ENCODE data around the gene CYP17A1. TPM values are rescaled to one million over a fixed set of nuclear protein-coding genes. Genes with fewer than 3 reads are reported as not detected.

Gene CYP17A1
- total RNA-seq, 2 donors from 2014 or later = 7.7 TPM; not detected in 1

DNA sequence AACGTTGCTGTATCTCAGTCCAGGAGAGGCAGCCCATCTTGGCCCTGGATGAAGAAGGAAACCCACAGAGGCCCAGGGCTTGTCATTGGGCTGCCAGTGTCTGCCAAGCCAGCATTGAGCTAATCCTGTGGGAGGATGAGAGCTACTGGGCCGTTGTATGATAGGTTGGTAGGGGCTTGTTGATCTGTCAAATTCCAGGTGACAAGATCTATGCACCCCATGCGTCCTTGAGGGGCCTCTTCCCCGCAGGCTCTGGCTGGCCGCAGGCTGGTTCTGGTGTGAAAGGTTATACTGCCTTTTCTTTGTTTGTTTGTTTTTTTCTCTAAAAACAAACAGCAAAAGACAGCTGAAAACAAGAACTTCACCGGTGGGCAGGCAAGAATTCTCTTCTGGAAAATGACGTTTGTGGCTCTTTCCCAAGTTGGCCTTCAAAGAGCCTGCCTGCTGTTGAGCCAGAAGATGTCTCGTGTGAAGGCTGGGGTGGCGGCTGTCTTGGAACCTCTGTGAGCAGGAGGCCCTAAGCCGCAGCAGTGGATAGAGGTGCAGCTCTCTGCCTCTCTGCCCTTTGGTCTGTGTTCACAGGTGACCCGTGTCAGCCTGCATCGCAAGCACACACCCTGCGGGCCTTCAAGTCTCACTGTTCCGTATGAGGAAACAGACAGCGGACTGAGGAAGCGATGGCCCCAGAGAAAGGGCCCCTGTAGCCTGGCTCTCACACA lies 23.3 kb downstream of the CYP17A1 start:
- Histone ChIP-seq H3K4me1 (peaks cover 4% of the 10 kb centered on the region), H3K27me3 (no peaks in the 10 kb centered on the region), H3K36me3 (peaks cover 21% of the 10 kb centered on the region), H3K4me3 (no peak overlapping the region), H3K9ac (ENCODE audit: low read depth in 2 of 2, low read length in 2 of 2) (no peak overlapping the region), H3K27ac (no peak overlapping the region), H3K9me3 (no peaks in the 10 kb centered on the region)
- intact Hi-C loops (cut with DNase I) = no loop called here
- peak; percentile 67 for DNase-seq
- TF ChIP-seq, protein P1, sequence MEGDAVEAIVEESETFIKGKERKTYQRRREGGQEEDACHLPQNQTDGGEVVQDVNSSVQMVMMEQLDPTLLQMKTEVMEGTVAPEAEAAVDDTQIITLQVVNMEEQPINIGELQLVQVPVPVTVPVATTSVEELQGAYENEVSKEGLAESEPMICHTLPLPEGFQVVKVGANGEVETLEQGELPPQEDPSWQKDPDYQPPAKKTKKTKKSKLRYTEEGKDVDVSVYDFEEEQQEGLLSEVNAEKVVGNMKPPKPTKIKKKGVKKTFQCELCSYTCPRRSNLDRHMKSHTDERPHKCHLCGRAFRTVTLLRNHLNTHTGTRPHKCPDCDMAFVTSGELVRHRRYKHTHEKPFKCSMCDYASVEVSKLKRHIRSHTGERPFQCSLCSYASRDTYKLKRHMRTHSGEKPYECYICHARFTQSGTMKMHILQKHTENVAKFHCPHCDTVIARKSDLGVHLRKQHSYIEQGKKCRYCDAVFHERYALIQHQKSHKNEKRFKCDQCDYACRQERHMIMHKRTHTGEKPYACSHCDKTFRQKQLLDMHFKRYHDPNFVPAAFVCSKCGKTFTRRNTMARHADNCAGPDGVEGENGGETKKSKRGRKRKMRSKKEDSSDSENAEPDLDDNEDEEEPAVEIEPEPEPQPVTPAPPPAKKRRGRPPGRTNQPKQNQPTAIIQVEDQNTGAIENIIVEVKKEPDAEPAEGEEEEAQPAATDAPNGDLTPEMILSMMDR (IDR thresholded peaks at IDR 0.05) = no peak

DNA sequence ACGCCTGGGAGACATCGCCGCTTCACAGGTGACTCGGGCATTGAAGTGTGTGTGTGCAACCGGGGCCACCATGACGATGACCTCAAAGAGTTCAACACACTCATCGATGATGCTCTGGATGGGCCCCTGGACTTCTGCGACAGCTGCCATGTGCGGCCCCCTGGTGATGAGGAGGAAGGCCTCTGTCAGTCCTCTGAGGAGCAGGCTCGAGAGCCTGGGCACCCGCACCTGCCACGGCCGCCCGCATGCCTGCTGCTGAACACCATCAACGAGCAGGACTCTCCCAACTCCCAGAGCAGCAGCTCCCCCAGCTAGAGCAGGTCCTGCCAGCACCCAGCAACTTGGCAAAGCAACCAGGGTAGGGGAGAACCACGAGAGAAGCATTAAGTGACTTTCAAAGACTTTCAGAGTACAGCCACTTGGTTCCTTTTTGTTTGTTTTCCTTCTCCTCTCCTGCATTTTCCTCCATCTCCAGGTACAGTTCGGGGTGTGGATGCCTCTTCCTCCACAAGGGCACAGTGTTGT lies 24.1 kb downstream of the CYP17A1 start:
- no peak overlapping the region for H3K4me3 ChIP-seq
- no peaks in the 10 kb centered on the region for H3K9me3 ChIP-seq
- H3K9ac ChIP-seq (ENCODE audit: low read depth in 2 of 2, low read length in 2 of 2) = no peak overlapping the region
- H3K4me1 ChIP-seq = peaks cover 4% of the 10 kb centered on the region
- no peak for DNase-seq
- intact Hi-C loops (cut with DNase I) = no loop called here
- TF ChIP-seq, protein P1 (IDR thresholded peaks at IDR 0.05) = no peak
- peaks cover 21% of the 10 kb centered on the region for H3K36me3 ChIP-seq
- no peak overlapping the region for H3K27ac ChIP-seq
- no peaks in the 10 kb centered on the region for H3K27me3 ChIP-seq

DNA sequence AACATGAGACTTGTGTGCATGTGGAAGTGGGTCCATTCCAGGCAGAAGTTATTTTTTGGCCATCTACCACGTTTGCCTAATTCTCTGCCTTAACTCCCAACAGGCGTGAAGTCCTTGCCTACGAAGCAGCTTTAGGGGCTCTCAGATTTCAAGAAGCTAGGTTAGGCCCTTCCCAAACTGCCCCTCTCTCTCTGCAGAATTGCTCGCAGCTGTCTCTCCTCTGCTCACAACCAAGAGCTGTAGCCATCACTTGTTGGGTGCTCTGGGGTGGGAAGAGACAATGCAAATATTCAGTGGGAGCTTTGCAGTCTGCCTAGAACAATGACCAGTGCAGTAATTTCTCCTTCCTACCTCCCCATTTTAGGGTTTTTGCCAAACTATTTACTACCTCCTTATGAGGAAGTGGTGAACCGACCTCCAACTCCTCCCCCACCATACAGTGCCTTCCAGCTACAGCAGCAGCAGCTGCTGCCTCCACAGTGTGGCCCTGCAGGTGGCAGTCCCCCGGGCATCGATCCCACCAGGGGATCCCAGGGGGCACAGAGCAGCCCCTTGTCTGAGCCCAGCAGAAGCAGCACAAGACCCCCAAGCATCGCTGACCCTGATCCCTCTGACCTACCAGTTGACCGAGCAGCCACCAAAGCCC lies 24.9 kb downstream of the CYP17A1 start:
- TF ChIP-seq, protein P1 (IDR thresholded peaks at IDR 0.05) = no peak
- Histone ChIP-seq H3K4me3 (no peak overlapping the region), H3K4me1 (peaks cover 4% of the 10 kb centered on the region), H3K27me3 (no peaks in the 10 kb centered on the region), H3K9me3 (no peaks in the 10 kb centered on the region), H3K36me3 (peaks cover 21% of the 10 kb centered on the region), H3K9ac (ENCODE audit: low read depth in 2 of 2, low read length in 2 of 2) (no peak overlapping the region), H3K27ac (no peak overlapping the region)
- no peak for DNase-seq
- intact Hi-C loops (cut with DNase I) = no loop called here

DNA sequence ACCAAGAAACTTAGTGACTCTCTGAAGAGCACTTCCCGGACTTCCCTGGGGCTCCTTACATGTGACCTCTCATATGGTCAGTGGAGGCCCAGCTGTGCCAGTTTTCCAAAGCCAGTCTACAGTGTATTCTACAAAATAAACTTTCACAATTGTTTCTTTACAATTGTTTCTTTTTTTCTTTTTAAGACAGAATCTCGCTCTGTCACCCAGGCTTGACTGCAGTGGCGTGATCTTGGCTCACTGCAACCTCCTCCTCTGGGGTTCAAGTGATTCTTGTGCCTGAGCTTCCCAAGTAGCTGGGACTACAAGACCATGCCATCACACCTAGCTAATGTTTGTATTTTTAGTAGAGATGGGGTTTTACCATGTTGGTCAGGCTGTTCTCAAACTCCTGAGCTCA lies 25.9 kb downstream of the CYP17A1 start:
- no peak for DNase-seq
- no peaks in the 10 kb centered on the region for H3K27me3 ChIP-seq
- no peak overlapping the region for H3K4me3 ChIP-seq
- intact Hi-C loops (cut with DNase I) = no loop called here
- H3K4me1 ChIP-seq = peaks cover 4% of the 10 kb centered on the region
- peaks cover 21% of the 10 kb centered on the region for H3K36me3 ChIP-seq
- TF ChIP-seq, protein P1 (IDR thresholded peaks at IDR 0.05) = no peak
- no peaks in the 10 kb centered on the region for H3K9me3 ChIP-seq
- no peak overlapping the region for H3K27ac ChIP-seq
- no peak overlapping the region for H3K9ac ChIP-seq (ENCODE audit: low read depth in 2 of 2, low read length in 2 of 2)

DNA sequence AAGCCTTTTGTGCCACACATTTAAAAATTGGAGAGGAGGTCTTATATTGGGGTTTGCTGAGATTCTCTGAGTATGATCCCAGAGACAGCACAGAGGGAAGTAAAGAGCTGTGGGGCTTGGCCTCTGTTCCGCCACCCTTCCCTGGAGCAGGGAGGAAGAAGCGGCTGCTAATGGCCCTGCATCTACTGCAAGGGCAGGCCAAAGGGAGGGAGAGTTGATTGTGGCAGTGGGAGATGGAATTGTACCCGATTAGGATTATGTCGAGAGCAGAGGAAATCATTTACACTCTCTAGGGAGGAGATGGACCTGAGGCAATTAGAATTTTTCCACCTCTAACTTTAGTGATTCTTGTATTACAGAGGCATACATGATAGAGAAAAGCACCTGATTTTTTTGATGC lies 28.8 kb downstream of the CYP17A1 start:
- Histone ChIP-seq H3K27me3 (no peaks in the 10 kb centered on the region), H3K9ac (ENCODE audit: low read depth in 2 of 2, low read length in 2 of 2) (no peak overlapping the region), H3K4me1 (no peaks in the 10 kb centered on the region), H3K9me3 (no peaks in the 10 kb centered on the region), H3K36me3 (peaks cover 15% of the 10 kb centered on the region), H3K4me3 (no peak overlapping the region), H3K27ac (no peak overlapping the region)
- TF ChIP-seq, protein P1 (IDR thresholded peaks at IDR 0.05) = no peak
- no peak for DNase-seq
- intact Hi-C loops (cut with DNase I) = no loop called here

Measured in colonic mucosa (tissue), 4 donors.